Placental epithelial cell (primary cell): Measurements from ENCODE around the gene OR1S1. TPM values are rescaled to one million over a fixed set of nuclear protein-coding genes. Genes with fewer than 3 reads are reported as not detected.

Experiments used
- total RNA-seq: library from RNA; depleted of rRNA; stranded (reverse); fragments of >200 nt; gene quantifications from 2 replicates; pipeline ENCODE4 v1.2.3, GENCODE V29; 2012

The OR1S1 gene
- not detected in 2 replicates for total RNA-seq

DNA sequence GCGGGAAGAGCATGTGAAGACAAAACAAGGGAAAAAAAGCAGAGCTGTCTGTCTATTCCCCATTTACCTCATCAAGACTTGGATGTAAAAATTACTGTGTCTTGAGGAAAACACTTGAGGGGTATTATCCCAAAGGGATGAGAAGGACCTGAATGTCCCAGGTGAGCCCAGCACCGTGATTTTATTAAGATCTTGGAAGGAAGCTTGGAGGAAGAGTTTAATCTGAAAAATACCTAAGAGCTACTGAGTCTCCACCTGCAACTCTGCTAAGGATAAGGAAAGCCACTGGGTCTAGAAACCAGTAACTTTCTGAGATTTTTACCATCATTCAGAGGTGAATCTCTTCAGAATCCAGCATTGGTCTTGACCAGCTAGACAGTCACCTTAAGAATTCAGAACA, at the start of gene OR1S1:
Gene OR1S1, plus strand, starts transcription at position 301 of the 400 bp plus-strand sequence.

DNA sequence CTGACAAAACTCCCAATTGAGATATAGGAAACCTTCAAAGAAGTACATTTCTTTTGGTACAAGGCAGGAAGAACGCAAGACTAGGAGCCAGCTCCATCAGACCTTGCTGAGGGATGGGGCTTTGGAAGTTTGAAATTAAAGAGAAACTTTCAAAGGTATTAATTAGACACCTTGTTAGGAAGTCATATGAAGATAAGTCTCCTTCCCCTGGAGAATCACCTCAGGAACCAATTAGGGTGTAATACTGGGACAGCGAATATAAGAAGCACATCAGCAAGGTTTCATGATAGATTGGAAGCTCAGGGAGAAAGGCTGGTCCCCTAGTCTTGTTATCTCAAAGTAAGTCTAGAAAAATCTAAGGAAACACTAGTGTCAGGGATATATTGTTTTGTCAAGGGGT, 23.8 kb upstream of the OR1S1 start, which contains the start of gene OR9Q2:
Gene OR9Q2, plus strand, starts transcription at position 301 of the 400 bp plus-strand sequence. CDS start 1,421 bp downstream, outside the sequence.

DNA sequence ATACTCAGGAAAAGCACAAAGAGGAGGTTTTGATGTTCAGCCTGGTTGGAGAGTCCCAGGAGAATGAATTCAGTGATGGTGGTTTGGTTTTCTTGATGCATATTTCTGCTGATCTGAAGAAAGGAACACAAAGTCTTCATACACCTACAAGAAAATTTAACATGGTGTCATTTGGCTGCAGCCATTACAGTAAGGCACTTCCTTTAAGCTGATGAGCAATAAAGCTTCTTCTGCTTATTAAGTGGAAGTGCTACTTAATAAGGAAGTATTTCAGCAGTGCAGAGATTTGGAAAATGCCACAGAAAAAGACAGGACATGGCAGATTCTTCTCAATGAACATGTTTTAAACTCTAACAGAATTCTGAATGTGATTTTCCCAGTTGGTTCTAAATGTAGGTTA, 8.5 kb upstream of the OR1S1 start, which contains the start of gene OR1S2:
Gene OR1S2, minus strand, starts transcription at position 101 of the 400 bp plus-strand sequence. Its CDS starts 0 bp downstream, at position 101.

Other genes with a start within 250 kb of the OR1S1 start
- gene OR9Q1, start 188.8 kb upstream of the OR1S1 start, total RNA-seq: not detected in 2 replicates
- gene OR6Q1, start 181.8 kb upstream of the OR1S1 start, total RNA-seq: not detected in 2 replicates
- not detected in 2 replicates for gene OR9I1, start 87.2 kb upstream of the OR1S1 start, total RNA-seq
- gene OR9Q2, start 23.6 kb upstream of the OR1S1 start, total RNA-seq: not detected in 2 replicates
- gene OR1S2, start 8.6 kb upstream of the OR1S1 start, total RNA-seq: not detected in 2 replicates
- gene OR10Q1, start 16.2 kb downstream of the OR1S1 start, total RNA-seq: not detected in 2 replicates
- not detected in 2 replicates for gene OR10W1, start 55.5 kb downstream of the OR1S1 start, total RNA-seq
- gene OR5B17, start 146.3 kb downstream of the OR1S1 start, total RNA-seq: not detected in 2 replicates
- not detected in 2 replicates for gene OR5B3, start 194.2 kb downstream of the OR1S1 start, total RNA-seq
- gene OR5B2, start 215.4 kb downstream of the OR1S1 start, total RNA-seq: not detected in 2 replicates
- gene OR5B12, start 229.5 kb downstream of the OR1S1 start, total RNA-seq: not detected in 2 replicates